ENCODE data around the gene KRT76.

KRT76 gene

DNA sequence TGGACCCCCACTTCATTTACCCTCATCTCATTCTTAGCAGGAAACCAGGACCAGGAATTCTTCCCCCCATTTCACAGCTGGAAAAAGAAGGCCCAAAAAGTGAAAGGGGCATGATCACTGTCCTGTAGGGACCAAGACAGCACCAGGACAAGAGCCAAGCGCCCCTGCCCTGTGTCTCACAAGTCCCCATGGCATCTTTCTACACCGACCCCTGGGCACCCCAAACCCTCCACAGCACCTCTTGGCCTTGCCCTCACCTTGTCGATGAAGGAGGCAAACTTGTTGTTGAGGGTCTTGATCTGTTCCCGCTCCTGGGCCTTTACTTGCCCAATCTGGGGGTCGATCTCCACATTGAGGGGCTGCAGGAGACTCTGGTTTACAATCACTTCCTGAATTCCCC, 710 bp downstream of the KRT76 start:
- Histone ChIP-seq H3K79me2 (ENCODE audit: insufficient read depth, low read depth) (no peaks in the 10 kb centered on the region), H3K27ac (no peak overlapping the region), H3K4me1 (ENCODE audit: low read depth, poor library complexity, severe bottlenecking) (no peaks in the 10 kb centered on the region), H3K4me2 (no peak overlapping the region), H2AFZ (ENCODE audit: low read depth) (no peak overlapping the region), H3K27me3 (ENCODE audit: insufficient read depth, low read depth) (peaks cover 13% of the 10 kb centered on the region; the same call in 1 of the 2 replicates), H3K4me3 (IDR thresholded peaks at IDR 0.05; ENCODE audit: insufficient read depth, low read depth, low read length) (no peak overlapping the region), H3K9ac (no peak overlapping the region), H4K20me1 (ENCODE audit: insufficient read depth) (no peaks in the 10 kb centered on the region), H3K36me3 (ENCODE audit: insufficient read depth) (no peaks in the 10 kb centered on the region)
- TF ChIP-seq, protein P1, sequence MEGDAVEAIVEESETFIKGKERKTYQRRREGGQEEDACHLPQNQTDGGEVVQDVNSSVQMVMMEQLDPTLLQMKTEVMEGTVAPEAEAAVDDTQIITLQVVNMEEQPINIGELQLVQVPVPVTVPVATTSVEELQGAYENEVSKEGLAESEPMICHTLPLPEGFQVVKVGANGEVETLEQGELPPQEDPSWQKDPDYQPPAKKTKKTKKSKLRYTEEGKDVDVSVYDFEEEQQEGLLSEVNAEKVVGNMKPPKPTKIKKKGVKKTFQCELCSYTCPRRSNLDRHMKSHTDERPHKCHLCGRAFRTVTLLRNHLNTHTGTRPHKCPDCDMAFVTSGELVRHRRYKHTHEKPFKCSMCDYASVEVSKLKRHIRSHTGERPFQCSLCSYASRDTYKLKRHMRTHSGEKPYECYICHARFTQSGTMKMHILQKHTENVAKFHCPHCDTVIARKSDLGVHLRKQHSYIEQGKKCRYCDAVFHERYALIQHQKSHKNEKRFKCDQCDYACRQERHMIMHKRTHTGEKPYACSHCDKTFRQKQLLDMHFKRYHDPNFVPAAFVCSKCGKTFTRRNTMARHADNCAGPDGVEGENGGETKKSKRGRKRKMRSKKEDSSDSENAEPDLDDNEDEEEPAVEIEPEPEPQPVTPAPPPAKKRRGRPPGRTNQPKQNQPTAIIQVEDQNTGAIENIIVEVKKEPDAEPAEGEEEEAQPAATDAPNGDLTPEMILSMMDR (conservative IDR thresholded peaks at IDR 0.05; ENCODE audit: low read depth, low read length) = no peak

DNA sequence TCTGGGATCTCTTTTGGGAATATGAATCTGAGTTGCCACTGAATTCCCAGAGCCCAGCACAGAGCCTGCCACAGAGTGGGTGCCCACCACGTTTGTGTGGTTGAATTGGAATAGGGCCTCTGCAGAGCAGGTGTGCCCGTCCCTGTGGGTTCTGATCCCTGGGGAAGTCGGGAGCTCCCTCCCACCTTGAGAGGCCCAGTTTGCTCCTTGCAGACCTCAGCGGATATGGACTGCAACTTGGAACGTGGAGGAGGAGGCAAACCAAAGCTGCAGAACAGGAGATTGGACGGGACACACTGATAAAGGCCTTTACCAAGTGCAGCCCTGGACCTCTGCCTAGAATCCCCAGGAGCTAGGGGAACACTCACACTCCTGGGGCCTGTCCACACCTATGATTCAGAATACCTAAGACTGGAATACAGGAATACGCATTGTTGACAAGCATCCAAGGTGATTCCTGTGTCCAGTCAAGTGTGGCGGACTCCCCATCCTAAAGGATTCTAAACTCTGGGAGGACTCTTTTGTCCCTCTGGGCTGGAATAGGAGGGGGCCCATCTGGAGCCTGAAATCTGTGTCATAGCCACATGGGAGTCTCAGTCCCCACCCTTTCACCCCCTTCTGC, 2.4 kb downstream of the KRT76 start:
- Histone ChIP-seq H3K4me2 (no peak overlapping the region), H2AFZ (ENCODE audit: low read depth) (no peak overlapping the region), H3K4me1 (ENCODE audit: low read depth, poor library complexity, severe bottlenecking) (no peaks in the 10 kb centered on the region), H3K27me3 (ENCODE audit: insufficient read depth, low read depth) (peaks cover 13% of the 10 kb centered on the region; the same call in 1 of the 2 replicates), H3K36me3 (ENCODE audit: insufficient read depth) (no peaks in the 10 kb centered on the region), H3K9ac (no peak overlapping the region), H4K20me1 (ENCODE audit: insufficient read depth) (no peaks in the 10 kb centered on the region), H3K4me3 (IDR thresholded peaks at IDR 0.05; ENCODE audit: insufficient read depth, low read depth, low read length) (no peak overlapping the region), H3K79me2 (ENCODE audit: insufficient read depth, low read depth) (no peaks in the 10 kb centered on the region), H3K27ac (no peak overlapping the region)
- TF ChIP-seq, protein P1 (conservative IDR thresholded peaks at IDR 0.05; ENCODE audit: low read depth, low read length) = no peak

DNA sequence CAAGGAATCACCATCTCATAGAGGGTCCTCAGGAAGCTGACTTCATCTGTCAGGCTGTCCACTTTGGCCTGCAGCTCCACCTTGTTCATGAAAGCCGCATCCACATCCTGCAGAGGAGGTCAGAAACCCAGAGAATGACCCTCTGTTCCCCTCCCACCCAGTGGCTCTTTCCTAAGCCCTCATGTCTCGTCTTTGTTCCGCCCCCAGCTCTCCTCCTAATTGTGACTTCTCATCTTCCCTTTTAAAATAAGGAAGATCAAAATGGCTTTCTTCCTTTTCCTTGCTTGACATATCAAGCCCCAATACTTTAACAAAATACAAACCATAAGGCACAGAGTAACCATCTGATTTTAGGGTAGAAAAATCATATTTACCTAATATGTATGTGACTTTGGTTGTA, 4.4 kb downstream of the KRT76 start:
- TF ChIP-seq, protein P1 (conservative IDR thresholded peaks at IDR 0.05; ENCODE audit: low read depth, low read length) = no peak
- H3K9ac ChIP-seq = no peak overlapping the region
- H3K36me3 ChIP-seq (ENCODE audit: insufficient read depth) = no peaks in the 10 kb centered on the region
- peaks cover 13% of the 10 kb centered on the region; the same call in 1 of the 2 replicates for H3K27me3 ChIP-seq (ENCODE audit: insufficient read depth, low read depth)
- no peaks in the 10 kb centered on the region for H4K20me1 ChIP-seq (ENCODE audit: insufficient read depth)
- H3K4me2 ChIP-seq = no peak overlapping the region
- no peak overlapping the region for H3K27ac ChIP-seq
- no peaks in the 10 kb centered on the region for H3K4me1 ChIP-seq (ENCODE audit: low read depth, poor library complexity, severe bottlenecking)
- H3K4me3 ChIP-seq (IDR thresholded peaks at IDR 0.05; ENCODE audit: insufficient read depth, low read depth, low read length) = no peak overlapping the region
- H2AFZ ChIP-seq (ENCODE audit: low read depth) = no peak overlapping the region
- no peaks in the 10 kb centered on the region for H3K79me2 ChIP-seq (ENCODE audit: insufficient read depth, low read depth)

DNA sequence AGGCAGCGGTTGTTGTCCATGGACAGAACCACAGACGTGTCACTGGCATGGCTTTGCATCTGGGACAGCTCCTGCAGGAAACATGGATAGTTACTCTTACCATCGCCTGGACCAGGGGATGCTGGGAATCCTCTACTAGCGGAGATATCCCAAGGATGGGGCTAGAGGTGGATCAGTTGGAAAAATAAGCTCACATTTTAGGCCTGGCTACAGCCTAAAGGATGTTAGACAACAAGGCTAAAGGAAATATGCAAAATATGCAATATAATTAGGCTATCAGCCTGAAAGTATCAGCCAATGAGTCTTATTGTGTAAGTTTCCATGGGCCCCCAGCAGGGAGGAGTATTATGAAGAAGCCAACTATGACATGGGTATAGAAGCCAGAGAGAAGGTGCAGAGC, 5.0 kb downstream of the KRT76 start:
- Histone ChIP-seq H3K36me3 (ENCODE audit: insufficient read depth) (no peaks in the 10 kb centered on the region), H3K27ac (no peak overlapping the region), H3K4me2 (no peak overlapping the region), H3K9ac (no peak overlapping the region), H3K4me3 (IDR thresholded peaks at IDR 0.05; ENCODE audit: insufficient read depth, low read depth, low read length) (no peak overlapping the region), H3K27me3 (ENCODE audit: insufficient read depth, low read depth) (peaks cover 13% of the 10 kb centered on the region; the same call in 1 of the 2 replicates), H4K20me1 (ENCODE audit: insufficient read depth) (no peaks in the 10 kb centered on the region), H3K4me1 (ENCODE audit: low read depth, poor library complexity, severe bottlenecking) (no peaks in the 10 kb centered on the region), H3K79me2 (ENCODE audit: insufficient read depth, low read depth) (no peaks in the 10 kb centered on the region), H2AFZ (ENCODE audit: low read depth) (no peak overlapping the region)
- TF ChIP-seq, protein P1 (conservative IDR thresholded peaks at IDR 0.05; ENCODE audit: low read depth, low read length) = no peak

Measured in KMS-11 (cell line).